ENCODE data around the gene APPBP2. TPM values are rescaled to one million over a fixed set of nuclear protein-coding genes. Genes with fewer than 3 reads are reported as not detected.
A peak's percentile ranks its signal among the peaks of the same experiment; 100 is the strongest.
"Not testable (repeated sequence)": the region's sequence is repeated elsewhere in the genome, so short reads cannot be mapped to it uniquely, and the experiment has no call there.

APPBP2 gene
- polyA plus RNA-seq, 3 donors = 6.4 to 14.7 (median 10.4) TPM

- no peak overlapping the region for H3K27ac ChIP-seq (ENCODE audit: low read depth in 1 of 2, low read length in 2 of 2)
- no peaks in the 10 kb centered on the region for H3K27me3 ChIP-seq (ENCODE audit: control insufficient read depth in 2 of 2, insufficient read depth in 2 of 2, low read length in 2 of 2)
- peak; percentile 61 to 75 (median 73) for DNase-seq
- H3K79me2 ChIP-seq (ENCODE audit: insufficient read depth, low read length) = no peaks in the 10 kb centered on the region
- H3K4me2 ChIP-seq (replicated peaks; ENCODE audit: extremely low read depth, low read length, poor library complexity, severe bottlenecking) = no peak overlapping the region
- peaks cover 8 to 26% (median 19%) of the 10 kb centered on the region in 7 donors for H3K9me3 Mint-ChIP-seq
- no peak overlapping the region for H3K9ac ChIP-seq (ENCODE audit: insufficient read depth, low read length, poor library complexity, severe bottlenecking)
- H4K20me1 ChIP-seq (ENCODE audit: insufficient read depth, low read length) = no peaks in the 10 kb centered on the region
- H3K4me3 Mint-ChIP-seq = no peak overlapping the region
- intact Hi-C loops (cut with micrococcal nuclease) = loop anchor here in 1 of 2 donors (5.0 to 10.0 kb wide), 2 partner anchors 291 to 398 kb away; partner anchors contain the start of gene CA4
- no peak overlapping the region for H2AFZ ChIP-seq (ENCODE audit: insufficient read depth, low read depth, low read length, poor library complexity, severe bottlenecking)
- no peaks in the 10 kb centered on the region for H3K36me3 ChIP-seq (replicated peaks in 1 of 2; ENCODE audit: control insufficient read depth in 1 of 2, insufficient read depth in 2 of 2, low read length in 2 of 2)
- peak; percentile 95 for TF ChIP-seq CTCF (IDR thresholded peaks at IDR 0.05)
- H3K4me1 ChIP-seq (ENCODE audit: control insufficient read depth in 1 of 2, insufficient read depth in 2 of 2, low read length in 2 of 2) = peaks cover 7% of the 10 kb centered on the region in 2 donors
- H3K9me3 ChIP-seq (replicated peaks in 1 of 2; ENCODE audit: control insufficient read depth in 1 of 2, insufficient read depth in 1 of 2, low read length in 2 of 2) = peaks cover 8 to 10% of the 10 kb centered on the region in 2 donors
- peak overlapping the region in 1 of 7 donors; percentile 47 for H3K27ac Mint-ChIP-seq
- peaks cover 0 to 4% (median 2%) of the 10 kb centered on the region in 3 donors for H3K27me3 Mint-ChIP-seq (ENCODE audit: low read depth in 3 of 3)
- H3K4me1 Mint-ChIP-seq = peaks cover 22% of the 10 kb centered on the region
- 89% methylated on average over 19 of the region's 28 CpGs for WGBS (ENCODE audit: insufficient coverage)
- H3K36me3 Mint-ChIP-seq = peaks cover 0 to 6% of the 10 kb centered on the region in 2 donors
- no peak overlapping the region for H3K4me3 ChIP-seq (replicated peaks in 1 of 3; ENCODE audit: low read depth in 2 of 3, low read length in 3 of 3)
Measured at GRCh38 chr17:60435244-60436167, 90.5 kb downstream of the APPBP2 start.

GRCh38 chr17:60433021-60433997, 92.7 kb downstream of the APPBP2 start:
- H3K4me2 ChIP-seq (replicated peaks; ENCODE audit: extremely low read depth, low read length, poor library complexity, severe bottlenecking); H4K20me1 ChIP-seq (ENCODE audit: insufficient read depth, low read length); H3K9me3 ChIP-seq (replicated peaks in 1 of 2; ENCODE audit: control insufficient read depth in 1 of 2, insufficient read depth in 1 of 2, low read length in 2 of 2); H3K4me1 ChIP-seq (ENCODE audit: control insufficient read depth in 1 of 2, insufficient read depth in 2 of 2, low read length in 2 of 2); H3K27me3 ChIP-seq (ENCODE audit: control insufficient read depth in 2 of 2, insufficient read depth in 2 of 2, low read length in 2 of 2); H3K4me3 ChIP-seq (replicated peaks in 1 of 3; ENCODE audit: low read depth in 2 of 3, low read length in 3 of 3); H3K79me2 ChIP-seq (ENCODE audit: insufficient read depth, low read length); H2AFZ ChIP-seq (ENCODE audit: insufficient read depth, low read depth, low read length, poor library complexity, severe bottlenecking); H3K27ac ChIP-seq (ENCODE audit: low read depth in 1 of 2, low read length in 2 of 2); H3K36me3 Mint-ChIP-seq; H3K4me3 Mint-ChIP-seq; H3K27ac Mint-ChIP-seq; H3K27me3 Mint-ChIP-seq (ENCODE audit: low read depth in 3 of 3); H3K36me3 ChIP-seq (replicated peaks in 1 of 2; ENCODE audit: control insufficient read depth in 1 of 2, insufficient read depth in 2 of 2, low read length in 2 of 2); H3K9ac ChIP-seq (ENCODE audit: insufficient read depth, low read length, poor library complexity, severe bottlenecking); DNase-seq: not testable (repeated sequence)
- no CpG with 5 or more reads among the region's 4 CpGs for WGBS (ENCODE audit: insufficient coverage)
- intact Hi-C loops (cut with micrococcal nuclease) = loop anchor here in 1 of 2 donors (10.0 kb wide), 1 partner anchor 289 kb away; the partner anchor contains the start of gene CA4
- H3K4me1 Mint-ChIP-seq = peaks cover 19% of the 10 kb centered on the region
- H3K9me3 Mint-ChIP-seq = peaks cover 8 to 26% (median 19%) of the 10 kb centered on the region in 7 donors

- not testable (repeated sequence) for H3K4me1 ChIP-seq (ENCODE audit: control insufficient read depth in 1 of 2, insufficient read depth in 2 of 2, low read length in 2 of 2); H3K36me3 Mint-ChIP-seq
- intact Hi-C loops (cut with micrococcal nuclease) = loop anchor here in 1 of 2 donors (10.0 kb wide), 1 partner anchor 286 kb away; the partner anchor contains the start of gene CA4
Measured at GRCh38 chr17:60430561-60430960, 95.5 kb downstream of the APPBP2 start.

More at GRCh38 chr17:60430561-60430960, 95.5 kb downstream of the APPBP2 start:
- not testable (repeated sequence) for H3K36me3 ChIP-seq (replicated peaks in 1 of 2; ENCODE audit: control insufficient read depth in 1 of 2, insufficient read depth in 2 of 2, low read length in 2 of 2); H4K20me1 ChIP-seq (ENCODE audit: insufficient read depth, low read length); H3K79me2 ChIP-seq (ENCODE audit: insufficient read depth, low read length); H3K27me3 Mint-ChIP-seq (ENCODE audit: low read depth in 3 of 3); H3K9ac ChIP-seq (ENCODE audit: insufficient read depth, low read length, poor library complexity, severe bottlenecking); H2AFZ ChIP-seq (ENCODE audit: insufficient read depth, low read depth, low read length, poor library complexity, severe bottlenecking); H3K4me3 Mint-ChIP-seq; DNase-seq; H3K4me2 ChIP-seq (replicated peaks; ENCODE audit: extremely low read depth, low read length, poor library complexity, severe bottlenecking); H3K27me3 ChIP-seq (ENCODE audit: control insufficient read depth in 2 of 2, insufficient read depth in 2 of 2, low read length in 2 of 2); H3K4me1 Mint-ChIP-seq; H3K27ac ChIP-seq (ENCODE audit: low read depth in 1 of 2, low read length in 2 of 2); H3K9me3 ChIP-seq (replicated peaks in 1 of 2; ENCODE audit: control insufficient read depth in 1 of 2, insufficient read depth in 1 of 2, low read length in 2 of 2); H3K4me3 ChIP-seq (replicated peaks in 1 of 3; ENCODE audit: low read depth in 2 of 3, low read length in 3 of 3)
- H3K27ac Mint-ChIP-seq = peak overlapping the region in 1 of 7 donors; percentile 44
- peaks cover 8 to 26% (median 19%) of the 10 kb centered on the region in 7 donors for H3K9me3 Mint-ChIP-seq
- WGBS (ENCODE audit: insufficient coverage) = 100% methylated on average over 5 of the region's 7 CpGs
